ENCODE results near the gene ST6GALNAC3.

DNA sequence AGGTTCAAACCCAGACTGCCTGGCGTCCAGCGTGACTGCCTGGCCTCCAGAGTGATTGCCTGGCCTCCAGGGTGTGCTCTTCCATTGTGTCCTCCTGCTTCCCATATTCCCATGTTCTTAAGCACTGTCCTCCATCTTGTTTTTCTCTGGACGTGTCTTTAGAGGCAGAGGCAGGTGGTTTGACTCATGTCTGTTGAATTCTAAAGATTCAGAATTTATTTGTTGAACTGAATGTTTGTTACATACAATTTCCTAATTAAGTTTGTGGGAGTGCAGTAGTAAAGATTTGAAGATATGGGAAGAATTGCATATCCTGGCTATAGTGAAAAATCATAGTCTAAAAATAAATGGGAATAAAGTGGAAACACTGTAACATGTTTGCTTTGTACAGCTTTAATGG lies 18.3 kb downstream of the ST6GALNAC3 start:
- TF ChIP-seq, protein P1, sequence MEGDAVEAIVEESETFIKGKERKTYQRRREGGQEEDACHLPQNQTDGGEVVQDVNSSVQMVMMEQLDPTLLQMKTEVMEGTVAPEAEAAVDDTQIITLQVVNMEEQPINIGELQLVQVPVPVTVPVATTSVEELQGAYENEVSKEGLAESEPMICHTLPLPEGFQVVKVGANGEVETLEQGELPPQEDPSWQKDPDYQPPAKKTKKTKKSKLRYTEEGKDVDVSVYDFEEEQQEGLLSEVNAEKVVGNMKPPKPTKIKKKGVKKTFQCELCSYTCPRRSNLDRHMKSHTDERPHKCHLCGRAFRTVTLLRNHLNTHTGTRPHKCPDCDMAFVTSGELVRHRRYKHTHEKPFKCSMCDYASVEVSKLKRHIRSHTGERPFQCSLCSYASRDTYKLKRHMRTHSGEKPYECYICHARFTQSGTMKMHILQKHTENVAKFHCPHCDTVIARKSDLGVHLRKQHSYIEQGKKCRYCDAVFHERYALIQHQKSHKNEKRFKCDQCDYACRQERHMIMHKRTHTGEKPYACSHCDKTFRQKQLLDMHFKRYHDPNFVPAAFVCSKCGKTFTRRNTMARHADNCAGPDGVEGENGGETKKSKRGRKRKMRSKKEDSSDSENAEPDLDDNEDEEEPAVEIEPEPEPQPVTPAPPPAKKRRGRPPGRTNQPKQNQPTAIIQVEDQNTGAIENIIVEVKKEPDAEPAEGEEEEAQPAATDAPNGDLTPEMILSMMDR (IDR thresholded peaks at IDR 0.05; ENCODE audit: low read length) = no peak
- no peak for TF ChIP-seq EZH2 (optimal IDR thresholded peaks at IDR 0.05; ENCODE audit: low read depth, low read length)
- no peak for TF ChIP-seq EZH2phosphoT487 (IDR thresholded peaks at IDR 0.05; ENCODE audit: low read length)

Data from MM.1S (cell line).